NCI-H146 treated with DMSO at 0.1 percent for 48 hours (cell line): ENCODE data around the gene SKA2.
"Not testable (repeated sequence)": the region's sequence is repeated elsewhere in the genome, so short reads cannot be mapped to it uniquely, and the experiment has no call there.

Experiments
- DNase-seq: peaks from one replicate; lab custom pipeline; 2025; ENCODE audit not compliant: unreplicated experiment; lab: John Stamatoyannopoulos, UW

The SKA2 gene

GRCh38 chr17:59101178-59101577 lies 53.8 kb downstream of the SKA2 start:
- DNase-seq, result no peak

DNA sequence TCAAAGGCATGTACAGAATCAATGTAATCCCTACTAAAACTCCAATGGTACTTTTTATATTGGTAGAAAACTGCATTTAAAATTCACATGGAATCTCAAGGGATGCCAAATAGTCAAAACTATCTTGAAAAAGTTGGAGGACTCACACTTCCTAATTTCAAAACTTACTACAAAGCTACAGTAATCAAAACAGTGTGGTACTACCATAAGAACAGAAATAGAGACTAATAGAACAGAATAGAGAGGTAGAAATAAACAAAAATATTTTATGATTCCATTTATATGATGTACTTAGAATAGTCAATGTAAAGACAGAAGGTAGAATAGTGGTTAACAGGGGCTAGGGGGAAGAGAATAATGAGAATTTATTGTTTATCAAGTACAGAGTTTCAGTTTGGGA lies 57.1 kb downstream of the SKA2 start:
- DNase-seq, result no peak

DNA sequence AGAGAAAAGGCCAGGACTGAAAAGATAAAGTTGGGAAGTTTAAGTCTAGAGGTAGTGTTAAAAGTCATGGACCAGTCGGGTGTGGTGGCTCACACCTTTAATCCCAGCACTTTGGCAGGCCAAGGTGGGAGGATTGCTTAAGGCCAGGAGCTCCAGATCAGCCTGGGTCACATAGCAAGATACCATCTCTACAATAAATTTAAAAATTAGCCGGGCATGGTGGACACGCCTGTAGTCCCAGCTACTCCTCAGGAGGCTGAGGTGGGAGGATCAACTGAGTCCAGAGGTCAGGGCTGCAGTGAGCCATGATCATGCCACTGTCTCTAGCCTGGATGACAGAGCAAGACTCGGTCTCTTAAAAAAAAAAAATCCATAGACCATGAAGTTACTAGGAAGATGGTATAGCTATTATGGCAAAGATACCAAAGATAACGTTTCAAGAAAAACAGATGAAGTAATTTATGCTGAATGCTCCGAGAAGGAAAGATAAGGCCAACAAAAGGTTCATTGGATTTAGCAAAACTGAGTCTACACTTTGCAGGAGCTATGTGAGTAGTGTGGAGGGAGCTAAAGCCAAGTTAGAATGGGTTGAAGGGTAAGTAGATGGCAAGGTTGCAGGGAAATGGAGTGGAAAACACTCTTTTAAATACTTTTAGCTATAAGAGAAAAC lies 60.0 kb downstream of the SKA2 start:
- no peak for DNase-seq

DNA sequence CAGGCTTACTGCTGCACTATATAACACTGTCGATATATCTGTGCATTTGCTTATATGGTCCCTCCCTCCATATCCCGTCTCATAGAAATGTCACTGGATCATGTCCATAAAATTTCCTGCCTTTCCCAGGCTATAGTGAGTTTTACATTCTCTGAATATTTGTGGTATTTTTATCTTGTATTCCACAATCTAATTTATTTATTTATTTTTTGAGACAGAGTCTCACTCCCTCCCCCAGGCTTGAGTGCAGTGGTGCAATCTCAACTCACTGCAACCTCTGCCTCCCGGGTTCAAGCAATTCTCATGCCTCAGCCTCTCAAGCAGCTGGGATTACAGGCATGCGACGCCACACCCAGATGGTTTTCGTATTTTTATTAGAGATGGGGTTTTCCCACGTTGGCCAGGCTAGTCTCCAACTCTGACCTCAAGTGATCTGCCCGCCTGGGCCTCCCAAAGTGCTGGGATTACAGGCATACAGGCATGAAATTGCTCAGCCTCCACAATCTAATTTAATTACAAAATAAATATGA lies 61.2 kb downstream of the SKA2 start:
- DNase-seq, result no peak

GRCh38 chr17:59093145-59093701 lies 61.8 kb downstream of the SKA2 start:
- no peak for DNase-seq

DNA sequence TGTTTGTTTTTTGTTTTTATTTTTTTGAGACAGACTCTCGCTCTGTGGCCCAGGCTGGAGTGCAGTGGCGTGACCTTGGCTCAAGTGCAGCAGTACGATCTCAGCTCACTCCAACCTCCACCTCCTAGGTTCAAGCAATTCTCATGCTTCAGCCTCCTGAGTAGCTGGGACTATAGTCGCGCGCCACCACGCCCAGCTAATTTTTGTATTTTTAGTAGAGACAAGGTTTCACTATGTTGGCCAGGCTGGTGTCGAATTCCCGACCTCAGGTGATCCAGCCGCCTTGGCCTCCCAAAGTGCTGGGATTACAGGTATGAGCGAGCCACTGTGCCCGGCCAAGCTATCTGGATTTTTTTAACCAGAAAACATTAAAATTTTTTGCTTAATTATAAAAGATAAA lies 64.4 kb downstream of the SKA2 start:
- DNase-seq, result not testable (repeated sequence)

GRCh38 chr17:59084154-59084553 lies 70.8 kb downstream of the SKA2 start:
- DNase-seq, result no peak

DNA sequence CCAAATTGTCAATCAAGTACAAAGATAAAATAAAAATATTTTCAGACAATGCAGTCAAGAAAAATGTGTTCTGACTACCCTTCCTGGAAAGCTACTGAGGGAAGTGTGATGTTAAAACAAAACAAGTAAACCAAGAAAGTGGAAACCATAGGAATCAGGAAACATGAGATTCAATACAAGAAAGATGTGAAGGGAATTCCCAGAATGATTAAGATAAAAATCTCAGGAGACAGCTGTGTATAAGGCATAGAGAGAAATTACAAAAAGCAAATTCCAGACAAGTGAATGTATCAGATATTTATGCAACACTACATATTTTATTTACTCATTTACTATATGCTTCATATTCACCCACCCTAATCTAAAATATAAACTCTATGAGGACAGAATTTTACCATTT lies 80.5 kb downstream of the SKA2 start:
- no peak for DNase-seq

- no peak for DNase-seq
These were observed 81.0 kb downstream of the SKA2 start for GRCh38 chr17:59073972-59074371.

DNA sequence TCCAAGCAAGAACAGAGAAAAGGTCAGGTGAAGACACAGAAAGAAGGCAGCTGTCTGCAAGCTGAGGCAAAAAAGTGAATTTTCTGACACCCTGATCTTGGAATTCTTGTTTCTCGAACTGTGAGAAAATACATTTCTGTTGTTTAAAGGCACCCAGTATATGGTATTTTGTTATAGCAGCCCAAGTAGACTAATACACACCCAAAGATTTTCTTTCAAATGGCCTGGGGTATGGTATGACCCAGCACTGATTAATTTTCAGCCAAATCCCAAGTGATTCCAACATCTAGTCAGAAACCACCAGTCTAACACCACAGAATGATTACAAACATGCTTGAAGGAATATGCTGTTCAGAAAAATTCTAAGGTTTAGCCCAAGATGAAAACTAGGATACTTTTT lies 85.1 kb downstream of the SKA2 start:
- DNase-seq, result no peak

GRCh38 chr17:59067756-59068155 lies 87.2 kb downstream of the SKA2 start:
- DNase-seq, result no peak

- no peak for DNase-seq
These were observed 87.6 kb downstream of the SKA2 start for GRCh38 chr17:59067340-59067739.

DNA sequence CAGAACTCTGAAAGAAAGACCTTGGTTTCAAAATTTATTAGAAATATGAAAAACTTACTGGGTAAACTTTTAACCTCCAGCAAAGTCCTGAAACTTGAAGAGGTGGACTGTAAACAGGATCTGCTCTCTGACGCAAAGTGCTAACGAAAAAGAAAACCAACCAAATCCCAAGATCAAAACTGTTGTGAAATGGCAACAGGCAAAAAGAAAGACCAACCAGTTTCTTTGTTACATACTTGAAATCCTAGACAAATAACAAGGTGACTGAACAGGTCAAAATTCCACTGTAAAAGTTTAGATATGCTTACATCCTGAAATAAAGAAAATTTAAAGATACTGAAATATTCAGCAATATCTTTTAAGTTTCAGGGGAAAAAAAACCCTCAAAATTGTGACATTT lies 92.5 kb downstream of the SKA2 start:
- DNase-seq, result no peak
